Ovary (tissue), 3 donors: ENCODE results near the gene PPP2R5D.

Source experiments
- CTCF ChIP-seq, 3 donors: fragments of 450-650 bp in 2 of 3; fragments of 200-600 bp in 1 of 3; IDR thresholded peaks; one replicate each; pipeline versions ENCODE4 v1.5.1 to v1.8.0; 2016 to 2022; ENCODE audit warnings: antibody characterized with exemption in 3 of 3, mild to moderate bottlenecking in 1 of 3
- EP300 ChIP-seq: sonication (generic); formaldehyde crosslinking; IDR thresholded peaks from one replicate; pipeline ENCODE4 v1.6.1; 2017; ENCODE audit warnings: antibody characterized with exemption
- donor health status: DM: no; HTN: no; CAD: no.

GRCh38 chr6:43050981-43051380, 66.6 kb downstream of the PPP2R5D start:
- TF ChIP-seq CTCF (IDR thresholded peaks at IDR 0.05) (no peak), EP300 (no peak)
